Activated CD4-positive, alpha-beta T cell treated with anti-CD3 and anti-CD28 coated beads for 36 hours (primary cell): ENCODE results near the gene B4GALNT4. TPM values are rescaled to one million over a fixed set of nuclear protein-coding genes. Genes with fewer than 3 reads are reported as not detected.

Experiments used
- ATAC-seq: fragments of 200-7000 bp; cut with Tn5 transposase; one replicate; pipeline ENCODE4 v1.10.0; 2021; ENCODE audit warnings: mild to moderate bottlenecking, moderate library complexity
- CTCF ChIA-PET: fragments of 350-600 bp; sonication (Branson Sonifier 250); formaldehyde crosslinking; loops from one replicate; lab custom pipeline; 2021; ENCODE audit warnings: antibody characterized with exemption; lab: Charles Lee
- POLR2A ChIA-PET: fragments of 350-600 bp; sonication (Branson Sonifier 250); formaldehyde crosslinking; loops from one replicate; lab custom pipeline; 2021; ENCODE audit warnings: antibody characterized with exemption, inconsistent platforms; lab: Charles Lee
- DNase-seq: peaks from one replicate; pipeline ENCODE4 v3.0.0-alpha.2; 2020
- H3K27ac Mint-ChIP-seq: one replicate; pipeline ENCODE4 v1.8.0; 2021; ENCODE audit warnings: mixed read lengths
- H3K27me3 Mint-ChIP-seq: one replicate; pipeline ENCODE4 v1.8.0; 2021; ENCODE audit warnings: mixed read lengths
- H3K36me3 Mint-ChIP-seq: one replicate; pipeline ENCODE4 v1.8.0; 2021; ENCODE audit warnings: low read depth, mixed read lengths
- H3K4me1 Mint-ChIP-seq: one replicate; pipeline ENCODE4 v1.8.0; 2021; ENCODE audit warnings: mixed read lengths
- H3K4me3 Mint-ChIP-seq: one replicate; pipeline ENCODE4 v1.8.0; 2021; ENCODE audit warnings: mild to moderate bottlenecking, moderate library complexity, mixed read lengths
- H3K9me3 Mint-ChIP-seq: one replicate; pipeline ENCODE4 v1.8.0; 2021; ENCODE audit warnings: low read depth, mixed read lengths
- intact Hi-C, 2 experiments: fragments of 100-400 bp; cut with DNase I in 1 of 2; cut with micrococcal nuclease in 1 of 2; formaldehyde crosslinking; loops; one replicate each; pipeline versions ENCODE4 v1.14.2 to v1.15.1; 2022 to 2024; cut with DNase I, micrococcal nuclease
- total RNA-seq, 2 experiments: library from RNA; stranded (reverse); gene quantifications; one replicate each; pipeline ENCODE4 v1.2.3, GENCODE V29; 2021

Gene B4GALNT4
- total RNA-seq, 2 experiments from 2014 or later: 3.8 to 6.6 TPM

DNA sequence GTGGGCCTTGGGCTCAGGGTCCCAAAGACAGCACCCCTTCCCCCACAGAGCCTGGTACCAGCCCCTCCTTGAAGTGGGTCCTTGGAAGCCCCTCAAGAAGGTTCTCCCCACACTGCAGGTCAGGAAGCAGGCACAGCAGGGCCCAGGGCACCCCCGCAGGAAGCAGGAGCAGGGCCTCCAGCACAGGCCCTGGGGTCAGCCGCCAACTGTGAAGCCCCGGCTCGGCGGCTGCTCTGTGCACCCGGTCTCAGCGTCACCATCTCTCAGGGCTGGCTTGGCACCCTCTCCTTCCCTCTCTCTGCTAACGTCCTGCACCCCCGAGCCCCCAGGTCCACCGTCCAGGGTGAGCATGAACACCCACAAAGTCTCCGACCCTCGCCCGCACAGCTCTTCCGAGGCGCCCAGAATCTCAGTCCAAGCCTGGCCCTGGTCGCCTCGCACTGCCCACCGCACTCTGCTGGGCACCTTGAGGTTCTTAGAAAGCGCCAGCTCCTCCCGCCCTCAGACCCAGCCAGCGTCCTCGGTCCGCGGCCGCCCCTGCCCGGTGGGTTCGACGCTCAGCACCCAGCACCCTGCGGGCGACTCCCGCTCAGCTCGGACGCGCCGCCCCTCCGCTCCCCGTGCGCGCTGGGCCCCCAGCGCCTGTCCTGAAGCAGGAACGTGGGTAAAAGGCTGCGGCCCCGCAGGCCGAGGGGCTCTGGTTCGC lies 46.9 kb downstream of the B4GALNT4 start:
- ChIA-PET POLR2A (interaction anchor here (1.2 to 1.6 kb wide), 2 partner anchors 9 to 10 kb away, joined by 3 to 7 read pairs; no protein-coding TSS in a partner anchor), CTCF (interaction anchor here (0.8 to 1.6 kb wide), 5 partner anchors 10 to 33 kb away, joined by 3 to 5 read pairs (median 4); partner anchors contain the start of gene PTDSS2)
- ATAC-seq (peak; percentile 1), DNase-seq (peak; percentile 41)
- Mint-ChIP-seq H3K9me3 (no peaks in the 10 kb centered on the region), H3K4me1 (peaks cover 32% of the 10 kb centered on the region), H3K4me3 (peak overlapping the region; percentile 85), H3K27ac (peak overlapping the region; percentile 74), H3K36me3 (no peaks in the 10 kb centered on the region), H3K27me3 (no peaks in the 10 kb centered on the region)
- intact Hi-C loops: loop anchor here in 1 of 2 experiments (2.0 kb wide), 1 partner anchor 91 kb away; the partner anchor contains the start of gene RNH1

DNA sequence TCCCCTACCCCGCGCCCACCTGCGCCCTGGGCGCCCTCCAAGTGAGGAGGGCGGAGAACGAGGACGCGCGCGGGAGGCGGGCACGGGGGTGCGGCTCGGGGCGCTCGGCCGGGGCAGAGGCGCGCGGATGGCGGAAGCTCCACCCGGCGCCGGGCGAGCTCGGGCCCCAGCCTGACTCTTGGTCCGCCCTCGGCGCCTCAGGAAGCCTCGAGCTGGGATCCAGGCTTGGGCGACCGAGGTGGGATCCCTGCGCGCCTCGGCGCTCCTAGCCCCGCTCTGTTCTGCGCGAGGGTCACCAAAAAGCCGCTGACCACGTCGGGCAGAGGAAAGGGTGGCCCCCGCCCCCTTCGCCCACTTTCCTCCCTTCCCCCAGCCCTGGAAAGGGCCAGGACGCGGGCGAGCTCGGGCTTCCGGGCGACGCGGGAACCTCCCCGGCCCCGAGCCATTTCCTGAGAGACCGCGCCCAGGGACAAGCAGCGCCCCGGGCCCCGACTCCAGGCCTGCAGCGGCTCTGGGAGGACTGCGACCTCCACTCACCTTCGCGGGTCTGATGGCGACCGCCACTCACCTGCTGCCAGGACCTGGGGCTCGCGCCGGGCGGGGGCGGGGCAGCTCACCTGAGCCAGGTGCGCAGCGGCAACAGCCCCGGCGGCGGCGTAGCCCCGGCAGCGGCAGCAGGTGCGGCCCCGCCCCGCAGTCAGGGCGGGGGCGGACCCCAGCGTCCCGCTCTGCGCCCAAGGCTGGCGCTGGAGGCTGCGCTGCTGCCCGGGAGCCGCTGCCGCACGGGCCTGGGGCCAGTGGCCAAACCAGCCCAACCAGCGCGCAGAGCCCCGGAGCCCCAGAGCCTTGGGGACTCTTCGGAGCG lies 47.7 kb downstream of the B4GALNT4 start:
- CTCF ChIA-PET: interaction anchor here (0.8 to 1.2 kb wide), 4 partner anchors 10 to 33 kb away, joined by 3 to 5 read pairs (median 4); partner anchors contain the start of gene PTDSS2
- Mint-ChIP-seq H3K36me3 (no peaks in the 10 kb centered on the region), H3K4me1 (peaks cover 32% of the 10 kb centered on the region), H3K27me3 (no peaks in the 10 kb centered on the region), H3K9me3 (no peaks in the 10 kb centered on the region), H3K4me3 (peak overlapping the region; percentile 85), H3K27ac (no peak overlapping the region)
- peak; percentile 60 for DNase-seq
- intact Hi-C loops: loop anchor here in 1 of 2 experiments (2.0 kb wide), 1 partner anchor 90 kb away; the partner anchor contains the start of gene RNH1
- ATAC-seq: peak; percentile 20
- POLR2A ChIA-PET: interaction anchor here (1.2 to 1.6 kb wide), 2 partner anchors 10 to 11 kb away, joined by 3 to 7 read pairs; no protein-coding TSS in a partner anchor

DNA sequence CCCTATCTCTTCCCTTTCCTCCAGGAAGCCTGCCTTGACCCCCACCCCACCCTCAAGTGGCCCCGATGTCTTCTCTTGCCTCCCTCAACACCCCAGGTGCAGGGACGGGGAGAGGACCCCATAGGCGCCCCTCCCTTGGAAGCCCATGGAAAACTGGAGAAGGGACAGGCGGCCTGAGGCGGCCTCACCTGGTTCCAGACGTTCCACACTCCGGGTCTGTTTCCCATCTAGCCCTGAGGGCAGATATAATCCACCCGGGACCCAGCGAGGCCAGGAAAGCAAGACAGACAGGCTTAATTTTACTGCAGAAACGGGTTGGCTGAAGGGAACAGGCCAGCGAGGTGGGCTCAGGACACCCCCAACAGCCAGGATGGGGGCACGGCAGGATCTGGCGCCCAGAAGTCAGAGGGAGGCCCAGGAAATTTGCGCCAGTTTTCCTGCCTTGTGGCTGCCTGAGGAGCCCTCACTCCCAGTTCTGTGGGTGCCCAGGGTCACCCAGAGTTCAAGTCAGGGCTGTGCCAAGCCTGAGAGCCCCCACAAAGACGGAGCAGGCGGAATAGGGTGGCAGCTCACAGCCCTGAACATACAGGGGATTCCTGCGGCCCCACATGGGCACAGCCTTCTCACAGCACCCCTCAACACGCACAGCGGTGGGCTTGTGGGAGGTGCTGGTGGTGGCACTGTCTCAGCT lies 48.5 kb downstream of the B4GALNT4 start:
- POLR2A ChIA-PET: interaction anchor here (1.2 kb wide), 1 partner anchor 12 kb away, joined by 3 read pairs; no protein-coding TSS in a partner anchor
- H3K9me3 Mint-ChIP-seq: no peaks in the 10 kb centered on the region

DNA sequence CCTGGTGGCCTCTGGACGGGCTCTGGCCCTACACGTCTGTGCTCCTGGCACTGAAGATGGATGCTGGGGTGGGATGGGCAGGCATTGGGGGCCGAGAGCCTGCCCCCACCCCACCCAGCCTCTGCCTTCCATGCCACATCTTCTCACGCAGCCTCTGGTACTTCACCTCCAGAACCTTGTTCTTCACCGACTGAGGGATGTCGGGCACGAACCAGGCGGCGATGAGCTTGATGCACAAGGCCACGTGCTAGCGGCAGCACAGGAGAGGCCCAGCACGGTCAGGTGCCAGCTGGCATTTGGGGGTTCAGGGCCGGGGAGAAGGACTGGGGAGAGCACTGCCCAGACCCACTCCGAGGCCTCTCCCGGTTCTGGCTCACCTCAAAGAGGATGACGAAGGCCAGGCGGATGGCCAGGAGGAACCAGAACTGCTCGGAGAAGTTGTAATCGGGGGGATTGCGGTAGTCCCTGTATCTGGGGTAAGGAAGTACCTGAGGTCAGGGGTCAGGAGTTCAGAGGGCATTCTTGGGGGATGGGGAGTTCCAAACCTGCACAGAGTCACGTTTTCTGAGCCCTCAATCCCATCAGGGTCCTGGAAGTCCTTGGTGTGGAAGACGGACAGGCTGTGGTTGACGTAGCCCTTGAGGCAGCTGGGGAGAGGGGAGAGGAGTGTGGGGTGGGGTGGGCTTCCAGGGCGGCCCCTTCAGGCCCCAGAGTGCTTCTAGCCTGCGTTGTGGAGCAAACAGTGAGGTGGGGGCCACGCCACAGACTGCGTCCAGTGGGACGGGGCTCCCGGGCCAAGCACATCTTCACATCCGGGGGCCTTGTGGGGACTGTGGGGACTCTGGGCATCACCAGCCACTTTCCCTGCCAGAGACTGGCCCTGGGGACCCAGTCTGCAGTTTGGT lies 49.3 kb downstream of the B4GALNT4 start:
- peak overlapping the region; percentile 10 for H3K4me3 Mint-ChIP-seq
- no peak overlapping the region for H3K27ac Mint-ChIP-seq
- DNase-seq: peak; percentile 22
- H3K36me3 Mint-ChIP-seq: no peaks in the 10 kb centered on the region
- peaks cover 22% of the 10 kb centered on the region for H3K4me1 Mint-ChIP-seq
- ChIA-PET POLR2A (no interaction called here), CTCF (no interaction called here)
- intact Hi-C loops: no loop called here
- no peak for ATAC-seq
- H3K9me3 Mint-ChIP-seq: no peaks in the 10 kb centered on the region
- no peaks in the 10 kb centered on the region for H3K27me3 Mint-ChIP-seq

More for the DNA sequence above, 48.5 kb downstream of the B4GALNT4 start:
- CTCF ChIA-PET: no interaction called here
- intact Hi-C loops: loop anchor here in 1 of 2 experiments (2.0 kb wide), 1 partner anchor 89 kb away; the partner anchor contains the start of gene RNH1
- Mint-ChIP-seq H3K36me3 (no peaks in the 10 kb centered on the region), H3K27ac (no peak overlapping the region), H3K4me1 (peaks cover 30% of the 10 kb centered on the region), H3K27me3 (no peaks in the 10 kb centered on the region), H3K4me3 (peak overlapping the region; percentile 51)
- ATAC-seq (no peak), DNase-seq (peak; percentile 9)

DNA sequence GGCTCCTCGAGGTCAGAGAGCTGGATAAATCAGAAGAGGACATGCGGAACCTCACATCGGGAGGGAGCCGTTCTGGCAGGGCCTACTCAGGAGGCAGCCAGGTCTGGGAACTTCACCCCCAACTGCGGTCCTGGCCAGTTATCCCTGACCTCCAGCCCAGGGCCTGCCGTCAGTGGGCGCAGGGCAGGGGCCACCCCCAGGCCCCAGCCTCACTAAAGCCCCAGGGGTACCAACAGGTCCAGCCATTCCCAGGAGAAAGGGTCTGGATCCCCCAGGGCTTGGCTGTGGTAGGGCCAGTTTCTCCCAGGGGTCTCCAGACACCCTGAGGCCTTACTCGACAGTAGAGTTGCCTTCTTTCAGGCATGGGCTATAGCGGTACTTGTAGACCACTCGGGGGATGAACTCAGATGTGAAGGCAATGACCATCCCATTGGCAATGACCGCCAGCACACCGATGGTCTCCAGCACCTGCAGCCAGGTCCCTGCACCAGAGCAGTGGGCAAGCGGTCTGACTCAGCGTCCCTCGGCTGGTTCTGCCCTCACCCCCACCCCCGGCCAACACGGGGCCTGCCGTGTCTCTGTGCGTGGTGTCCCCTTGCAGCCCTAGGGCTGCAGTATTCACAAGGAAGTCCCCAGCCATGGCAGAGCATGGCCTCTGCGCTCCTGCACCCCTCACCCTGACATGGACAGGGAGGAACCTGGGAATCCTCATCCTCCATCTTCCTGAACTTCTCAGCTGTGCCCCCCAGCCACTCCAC lies 50.1 kb downstream of the B4GALNT4 start:
- intact Hi-C loops: no loop called here
- Mint-ChIP-seq H3K27ac (no peak overlapping the region), H3K36me3 (peaks cover 2% of the 10 kb centered on the region), H3K27me3 (no peaks in the 10 kb centered on the region), H3K9me3 (no peaks in the 10 kb centered on the region), H3K4me1 (peaks cover 19% of the 10 kb centered on the region), H3K4me3 (no peak overlapping the region)
- ATAC-seq (no peak), DNase-seq (peak; percentile 6)
- ChIA-PET CTCF (no interaction called here), POLR2A (no interaction called here)

DNA sequence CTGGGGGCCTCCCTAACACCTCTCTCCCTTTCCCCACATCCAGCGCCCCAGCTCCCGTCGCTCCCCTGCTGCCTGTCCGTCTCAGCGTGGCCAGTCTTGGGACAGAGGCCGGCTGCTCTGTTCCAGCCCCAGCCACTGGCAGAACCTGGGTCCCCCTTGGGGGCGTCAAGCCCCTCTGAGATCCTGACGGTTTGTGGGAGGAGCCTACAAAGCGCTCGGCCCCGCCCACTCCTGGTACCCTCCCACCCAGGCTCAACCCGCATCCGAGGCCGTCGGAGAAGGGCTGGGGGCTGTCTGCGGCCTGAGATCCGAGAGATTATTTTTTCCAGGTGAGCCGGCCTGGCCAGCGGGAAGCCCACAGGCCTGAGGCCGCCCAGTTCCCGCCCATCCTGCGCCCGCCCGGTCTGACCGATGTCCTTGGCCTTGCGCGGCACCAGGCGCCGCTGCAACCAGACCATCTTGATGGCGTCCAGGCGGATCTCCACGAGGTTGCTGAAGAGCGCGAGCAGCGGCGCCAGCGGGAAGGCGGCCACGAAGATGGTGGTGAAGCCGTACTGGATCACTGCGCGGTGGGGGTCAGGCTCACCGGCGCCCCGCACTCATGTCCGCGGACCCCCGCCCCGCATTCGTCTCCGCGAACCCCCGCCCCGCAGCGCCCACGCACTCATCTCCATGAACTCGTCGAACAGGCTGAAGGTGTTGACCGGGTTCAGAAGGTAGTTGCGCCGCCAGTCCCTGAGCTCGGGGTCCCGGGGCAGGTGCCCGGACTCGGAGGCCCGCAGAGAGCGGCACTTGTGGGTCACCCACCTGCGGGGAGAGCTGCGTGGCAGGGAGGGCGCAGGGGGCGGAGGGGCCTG lies 51.0 kb downstream of the B4GALNT4 start:
- Mint-ChIP-seq H3K27ac (no peak overlapping the region), H3K4me1 (peaks cover 11% of the 10 kb centered on the region), H3K27me3 (no peaks in the 10 kb centered on the region), H3K4me3 (no peak overlapping the region), H3K36me3 (peaks cover 8% of the 10 kb centered on the region), H3K9me3 (no peaks in the 10 kb centered on the region)
- DNase-seq (peak; percentile 4), ATAC-seq (no peak)
- intact Hi-C loops: no loop called here
- CTCF ChIA-PET: no interaction called here
- POLR2A ChIA-PET: no interaction called here

DNA sequence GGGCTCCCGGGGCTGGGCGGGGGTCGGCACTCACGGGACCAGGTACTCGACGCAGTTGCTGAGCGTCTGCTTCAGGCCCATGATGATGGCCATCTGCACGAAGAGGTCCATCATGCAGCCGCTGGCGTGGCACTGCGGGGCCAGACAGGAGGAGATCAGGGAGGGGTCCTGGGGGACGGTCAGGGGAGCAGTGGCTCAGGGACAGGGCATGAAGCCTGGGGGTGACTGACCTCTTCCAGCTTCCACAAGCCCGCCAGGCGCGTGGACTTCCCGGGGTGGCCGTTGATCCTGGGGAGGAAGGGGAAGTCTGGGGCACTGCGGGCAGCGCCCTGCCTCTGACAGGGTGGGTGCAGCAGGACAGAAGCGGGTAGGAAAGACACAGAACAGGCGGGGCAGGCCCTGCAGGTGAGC lies 51.6 kb downstream of the B4GALNT4 start:
- Mint-ChIP-seq H3K4me1 (peaks cover 5% of the 10 kb centered on the region), H3K27ac (no peak overlapping the region), H3K4me3 (no peak overlapping the region), H3K36me3 (peaks cover 10% of the 10 kb centered on the region), H3K27me3 (no peaks in the 10 kb centered on the region), H3K9me3 (no peaks in the 10 kb centered on the region)
- no peak for DNase-seq
- intact Hi-C loops: no loop called here
- ChIA-PET CTCF (no interaction called here), POLR2A (no interaction called here)
- ATAC-seq: no peak

DNA sequence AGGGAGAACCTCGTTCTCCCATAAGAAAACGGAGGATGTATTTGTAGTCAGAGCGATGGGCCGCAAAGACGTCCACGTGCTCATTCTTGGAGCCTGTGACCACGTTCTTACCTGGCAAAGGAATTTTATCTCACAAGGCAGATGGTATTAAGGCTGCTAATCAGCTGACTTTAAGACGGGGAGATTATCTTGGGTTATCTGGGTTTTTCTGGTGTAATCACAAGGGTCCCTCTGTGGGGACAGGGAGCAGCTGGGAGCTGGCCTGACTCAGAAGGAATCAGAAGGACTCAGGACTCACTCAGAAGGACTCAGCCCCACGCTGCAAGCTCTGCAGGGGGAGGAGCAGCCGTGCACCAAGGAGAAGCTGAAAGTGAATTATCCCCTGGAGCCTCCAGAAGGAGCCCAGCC lies 53.0 kb downstream of the B4GALNT4 start:
- Mint-ChIP-seq H3K36me3 (peaks cover 13% of the 10 kb centered on the region), H3K4me1 (no peaks in the 10 kb centered on the region), H3K27ac (no peak overlapping the region), H3K27me3 (no peaks in the 10 kb centered on the region), H3K9me3 (no peaks in the 10 kb centered on the region), H3K4me3 (no peak overlapping the region)
- intact Hi-C loops: no loop called here
- DNase-seq: peak; percentile 3
- ChIA-PET CTCF (interaction anchor here (0.8 to 1.2 kb wide), 3 partner anchors 19 to 200 kb away, joined by 3 to 4 read pairs (median 3); partner anchors contain the start of gene ANO9), POLR2A (no interaction called here)
- no peak for ATAC-seq

DNA sequence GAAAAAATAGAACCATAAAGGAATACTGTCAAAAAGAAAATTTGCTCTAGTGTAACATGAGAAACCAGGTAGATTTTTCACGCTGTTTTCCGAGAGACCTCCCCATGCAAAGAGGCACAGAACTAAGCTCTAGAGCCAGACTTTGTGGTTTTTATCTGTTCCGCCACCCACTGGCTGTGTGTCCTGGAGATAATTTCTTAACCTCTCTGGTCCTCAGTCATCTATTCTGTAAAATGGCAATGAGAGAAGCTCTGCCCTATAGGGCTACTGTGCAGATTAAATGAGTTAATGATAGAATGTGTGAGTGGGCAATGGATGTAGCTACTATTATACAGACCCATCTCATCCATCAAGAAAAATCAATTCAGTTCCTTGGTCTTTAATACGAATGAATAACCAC lies 54.9 kb downstream of the B4GALNT4 start:
- H3K27ac Mint-ChIP-seq: no peak overlapping the region
- CTCF ChIA-PET: interaction anchor here (1.1 kb wide), 1 partner anchor 25 kb away, joined by 3 read pairs; no protein-coding TSS in a partner anchor
- H3K9me3 Mint-ChIP-seq: no peaks in the 10 kb centered on the region
- POLR2A ChIA-PET: no interaction called here
- intact Hi-C loops: no loop called here
- H3K36me3 Mint-ChIP-seq: peaks cover 14% of the 10 kb centered on the region
- DNase-seq (no peak), ATAC-seq (no peak)
- H3K27me3 Mint-ChIP-seq: no peaks in the 10 kb centered on the region
- H3K4me1 Mint-ChIP-seq: no peaks in the 10 kb centered on the region
- no peak overlapping the region for H3K4me3 Mint-ChIP-seq
